GF-D8 (cell line): ENCODE data around the gene HDAC4.

Source experiments
- DNase-seq: peaks from one replicate; lab custom pipeline; 2025; lab: John Stamatoyannopoulos, UW

Gene HDAC4

GRCh38 chr2:239167011-239167673 is 233.7 kb downstream of the HDAC4 start:
- DNase-seq: no peak

- no peak for DNase-seq
Measured at GRCh38 chr2:239166201-239166834, 234.5 kb downstream of the HDAC4 start.

DNA sequence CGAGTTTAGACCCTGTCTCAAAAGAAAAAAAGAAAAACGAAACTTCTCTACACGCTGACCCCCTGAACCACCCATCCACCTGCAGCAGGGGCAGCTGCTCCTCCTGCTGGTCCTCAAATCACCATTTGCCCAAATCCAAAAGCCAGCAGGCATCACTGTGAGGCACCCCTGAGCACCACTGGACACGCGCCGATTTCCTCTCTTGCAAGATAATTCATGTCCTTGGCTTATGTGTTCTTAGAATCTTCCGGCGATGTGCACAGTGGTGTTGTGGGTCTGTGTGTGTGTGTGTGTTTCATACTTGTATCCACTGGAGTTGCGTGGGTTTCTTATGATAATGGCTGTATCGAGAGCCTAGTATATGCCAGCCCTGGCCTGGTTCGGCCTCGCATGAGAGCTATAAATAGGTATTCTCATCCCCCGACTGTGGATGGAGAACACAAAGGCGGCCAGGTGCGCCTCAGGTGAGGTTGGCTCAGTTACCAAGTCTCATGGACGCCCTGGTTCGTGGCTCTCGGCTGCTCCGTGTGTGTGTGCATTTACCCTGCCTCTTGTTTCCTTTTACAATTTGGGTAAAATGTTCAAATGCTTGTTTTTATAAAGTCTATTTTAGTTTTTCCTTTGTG is 235.5 kb downstream of the HDAC4 start:
- DNase-seq: no peak

GRCh38 chr2:239164335-239164871 is 236.4 kb downstream of the HDAC4 start:
- DNase-seq: no peak

DNA sequence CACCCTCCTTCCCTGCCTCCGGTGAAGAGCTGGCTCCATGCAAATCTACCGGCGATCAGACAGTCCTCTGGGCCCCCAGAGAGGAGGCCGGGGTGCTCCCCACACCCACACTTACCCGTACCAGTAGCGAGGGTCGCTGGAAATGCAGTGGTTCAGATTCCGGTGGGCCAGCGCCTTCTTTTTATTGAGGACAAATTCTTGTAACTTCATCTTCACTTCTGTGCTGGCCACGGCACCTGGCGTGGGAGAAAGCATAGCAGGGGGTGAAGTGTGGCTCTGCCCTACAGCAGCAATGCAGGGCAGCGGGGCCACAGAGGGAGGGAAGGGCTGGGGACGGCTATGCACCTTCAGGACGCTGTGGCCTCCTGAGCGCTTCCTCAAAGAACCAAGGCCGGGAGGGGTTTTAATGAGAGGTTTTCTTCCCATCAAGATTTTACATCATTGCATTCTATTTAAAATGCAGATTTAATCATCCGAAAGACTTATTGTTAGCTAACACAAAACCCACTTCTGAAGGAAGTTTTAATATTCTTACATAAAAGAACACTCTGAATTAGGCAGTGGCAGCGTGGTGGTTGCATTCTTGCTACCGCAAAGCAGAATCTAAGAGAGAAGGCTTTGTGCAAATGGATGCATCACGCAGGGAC is 237.0 kb downstream of the HDAC4 start:
- no peak for DNase-seq

DNA sequence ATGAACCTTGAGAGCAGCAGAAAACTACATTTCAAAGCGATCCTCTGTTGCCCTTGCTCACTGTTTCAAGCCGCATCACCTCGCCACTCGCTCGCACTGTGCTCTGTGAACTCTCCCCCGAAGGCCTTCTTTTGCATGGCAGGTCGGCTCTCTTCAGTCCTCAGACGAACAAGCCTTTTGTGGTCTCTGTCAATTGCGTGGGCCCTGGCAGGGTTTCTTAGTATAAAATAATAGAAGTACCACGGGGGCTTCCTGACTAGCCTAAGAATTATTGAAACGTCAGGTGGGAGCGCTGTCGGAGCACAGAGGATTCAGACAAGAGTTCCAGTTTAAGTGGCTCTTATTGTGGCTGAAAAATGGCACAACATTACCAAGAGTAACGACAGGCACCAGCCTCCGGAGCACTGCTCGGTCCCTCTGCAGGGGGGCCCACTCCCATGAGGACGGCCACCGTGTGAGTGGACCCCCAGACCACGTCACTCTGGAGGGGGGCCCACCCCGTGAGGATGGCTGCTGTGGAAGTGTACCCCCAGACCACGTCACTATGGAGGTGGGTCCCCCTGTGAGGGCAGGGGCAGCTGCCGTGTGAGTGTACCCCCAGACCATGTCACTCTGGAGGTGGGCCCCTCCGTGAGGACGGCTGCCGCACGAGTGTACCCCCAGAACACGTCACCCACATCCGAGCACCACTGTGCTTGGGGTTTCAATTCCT is 237.7 kb downstream of the HDAC4 start:
- no peak for DNase-seq

DNA sequence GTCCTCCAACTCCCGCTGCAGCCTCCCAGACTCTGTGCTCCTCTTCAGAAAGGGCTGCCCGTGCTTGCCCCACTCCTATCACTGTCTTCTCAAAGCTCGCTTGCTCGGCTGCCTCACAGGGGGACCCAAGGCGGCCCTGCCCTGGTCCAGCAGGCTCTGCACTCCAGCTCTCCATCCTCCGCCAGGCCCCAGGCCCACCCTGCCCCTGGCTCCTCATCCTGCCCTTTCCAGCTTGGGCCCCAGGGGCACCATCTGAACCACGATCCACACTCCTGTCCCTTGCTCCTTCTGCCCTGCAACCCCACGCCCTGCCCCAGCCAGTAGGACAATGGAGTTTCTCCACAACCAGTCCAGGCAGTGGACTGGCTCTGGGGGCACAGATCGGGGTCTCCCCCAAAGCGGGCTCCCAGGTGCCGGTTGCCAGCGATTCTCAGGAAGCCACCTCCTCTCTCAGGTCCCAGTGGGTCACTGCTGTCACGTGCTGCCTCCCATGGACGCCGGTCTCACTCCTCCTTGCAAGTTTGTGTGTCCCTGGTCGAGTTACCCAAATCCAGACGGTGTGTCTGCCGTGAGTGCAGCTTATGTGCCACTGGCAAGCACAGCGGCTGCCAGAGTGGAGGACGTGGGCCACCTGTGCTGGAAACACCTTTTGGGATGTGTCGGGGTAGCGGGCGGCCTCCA is 238.5 kb downstream of the HDAC4 start:
- no peak for DNase-seq

GRCh38 chr2:239161711-239162140 is 239.1 kb downstream of the HDAC4 start:
- no peak for DNase-seq

DNA sequence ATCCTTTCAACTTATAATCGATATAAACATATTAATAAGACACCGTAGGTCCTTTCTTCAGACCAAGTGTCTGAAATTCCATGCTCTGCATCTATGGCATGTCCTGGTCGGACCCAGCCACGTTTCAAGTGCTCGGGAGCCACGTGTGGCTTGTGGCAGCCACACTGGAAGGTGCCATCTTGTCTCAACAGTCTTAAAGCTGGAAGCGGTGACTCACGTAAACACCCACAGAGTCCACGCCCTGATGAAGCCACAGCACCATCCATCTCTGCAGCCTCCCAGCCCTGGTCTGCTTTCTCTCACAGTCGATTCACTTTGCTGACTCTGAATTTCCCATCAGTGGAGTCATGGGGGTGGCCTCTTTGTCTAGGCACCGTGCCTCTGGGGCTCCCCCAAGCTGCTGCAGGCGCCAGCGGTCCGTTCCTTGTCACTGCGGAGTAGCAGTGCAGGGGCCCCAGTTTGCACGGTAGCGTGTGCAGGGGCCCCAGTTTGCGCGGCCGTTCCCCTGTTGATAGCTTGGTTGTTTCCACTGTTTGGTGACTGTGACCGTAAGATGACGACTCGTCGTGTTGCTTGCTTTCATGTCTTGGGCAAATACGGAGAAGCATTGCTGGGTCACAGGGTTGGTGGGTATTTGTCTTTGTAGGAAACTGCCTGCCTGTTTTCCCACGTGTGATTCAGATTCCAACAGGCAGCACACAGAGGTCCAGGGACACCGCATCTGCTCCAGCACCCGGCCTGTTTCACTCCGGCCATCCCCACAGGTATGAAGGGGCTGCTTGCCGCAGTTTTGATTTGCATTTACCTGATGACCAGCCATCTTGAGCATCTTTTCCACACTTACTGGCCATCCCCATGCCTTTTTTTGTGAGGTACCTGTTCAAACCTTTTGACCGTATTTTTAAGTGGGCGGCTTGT is 240.3 kb downstream of the HDAC4 start:
- DNase-seq: no peak

DNA sequence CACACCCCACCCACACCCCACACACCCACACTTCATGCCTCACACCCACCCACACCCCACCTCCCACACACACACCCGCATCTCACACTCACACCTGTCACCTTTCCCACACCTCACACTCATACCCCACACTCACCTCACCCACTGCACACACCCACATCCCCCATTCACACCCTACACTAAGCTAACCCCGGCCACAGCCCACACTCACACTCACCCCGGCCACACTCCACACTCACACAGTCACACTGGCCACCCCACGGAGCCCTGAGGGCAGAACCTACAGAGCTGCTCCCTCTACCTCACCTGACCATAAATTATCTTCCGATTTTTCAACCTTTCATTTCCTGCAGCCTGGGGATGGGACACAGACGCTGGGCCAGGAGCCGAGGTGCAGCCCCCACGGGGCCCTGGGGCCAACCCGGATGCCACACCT is 241.3 kb downstream of the HDAC4 start:
- DNase-seq: no peak

DNA sequence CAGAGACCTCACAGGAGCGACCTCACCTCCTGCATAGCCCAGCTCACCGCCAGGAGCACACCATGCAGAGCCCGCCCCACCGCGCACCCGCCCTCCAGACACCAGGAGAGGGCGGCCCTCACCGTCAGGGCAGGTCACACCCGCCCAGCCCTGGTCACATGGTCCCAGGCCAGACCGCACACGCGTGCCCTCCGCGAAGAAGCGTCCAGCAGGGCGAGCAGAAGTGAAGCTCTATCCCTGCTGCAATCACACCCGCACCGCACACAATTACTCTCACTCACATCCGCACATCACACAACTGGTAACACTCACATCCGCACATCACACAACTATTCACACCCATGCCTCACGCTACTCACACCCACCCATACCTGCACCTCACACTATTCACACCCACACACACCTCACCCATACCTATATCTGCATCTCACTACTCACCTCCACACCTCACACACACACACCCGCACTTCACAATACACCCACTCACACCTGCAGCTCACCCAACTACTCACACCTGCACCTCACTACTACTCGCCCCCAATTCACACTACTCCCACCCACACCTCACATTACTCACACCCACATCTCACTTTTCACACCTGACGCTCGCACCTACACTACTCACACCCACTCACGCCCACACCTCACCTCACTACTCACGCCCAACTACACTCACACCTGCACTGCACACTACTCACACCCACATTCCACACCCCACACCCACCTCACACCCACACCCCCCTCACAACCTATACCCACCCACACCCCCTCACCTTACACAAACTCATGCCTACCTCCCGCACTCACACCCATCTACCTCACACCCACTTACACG is 242.0 kb downstream of the HDAC4 start:
- no peak for DNase-seq

DNA sequence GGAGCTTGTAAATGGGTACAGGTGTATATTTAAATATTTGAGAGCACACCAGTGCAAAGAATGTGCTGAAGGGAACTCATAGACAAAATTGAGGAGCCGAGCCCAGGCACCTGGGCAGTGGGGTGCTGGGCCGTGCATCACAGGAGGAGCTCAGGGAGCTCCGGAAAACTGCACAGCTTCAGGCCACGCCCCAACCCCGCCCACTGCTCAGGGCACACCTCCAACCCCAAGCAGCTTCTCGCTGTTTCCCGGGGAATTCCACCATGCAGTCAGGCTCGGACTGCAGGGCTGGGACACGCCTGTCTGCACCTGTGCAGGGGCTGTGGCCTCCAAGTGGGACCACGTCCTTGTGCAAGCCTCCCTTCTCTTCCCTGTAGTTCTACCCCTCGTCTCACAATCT is 243.0 kb downstream of the HDAC4 start:
- no peak for DNase-seq

DNA sequence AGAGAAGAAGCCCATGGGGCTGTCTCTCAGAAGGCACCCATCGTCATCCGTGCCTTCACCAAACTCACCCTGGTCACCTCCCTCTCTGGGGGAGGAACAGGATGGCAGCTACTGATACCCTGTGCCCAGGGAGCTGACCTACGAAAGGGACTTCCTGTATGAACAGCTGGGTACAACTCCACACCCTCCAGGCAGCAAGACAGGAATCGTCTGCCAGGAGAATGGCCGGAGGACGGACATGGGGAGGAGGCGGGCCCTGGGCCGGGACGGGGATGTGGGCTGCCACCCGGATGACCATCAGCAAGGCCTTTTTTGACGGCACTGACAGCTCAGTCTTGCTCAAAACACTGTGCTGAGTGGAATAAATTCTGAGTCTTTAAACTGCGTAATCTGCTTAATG is 243.6 kb downstream of the HDAC4 start:
- DNase-seq: no peak

DNA sequence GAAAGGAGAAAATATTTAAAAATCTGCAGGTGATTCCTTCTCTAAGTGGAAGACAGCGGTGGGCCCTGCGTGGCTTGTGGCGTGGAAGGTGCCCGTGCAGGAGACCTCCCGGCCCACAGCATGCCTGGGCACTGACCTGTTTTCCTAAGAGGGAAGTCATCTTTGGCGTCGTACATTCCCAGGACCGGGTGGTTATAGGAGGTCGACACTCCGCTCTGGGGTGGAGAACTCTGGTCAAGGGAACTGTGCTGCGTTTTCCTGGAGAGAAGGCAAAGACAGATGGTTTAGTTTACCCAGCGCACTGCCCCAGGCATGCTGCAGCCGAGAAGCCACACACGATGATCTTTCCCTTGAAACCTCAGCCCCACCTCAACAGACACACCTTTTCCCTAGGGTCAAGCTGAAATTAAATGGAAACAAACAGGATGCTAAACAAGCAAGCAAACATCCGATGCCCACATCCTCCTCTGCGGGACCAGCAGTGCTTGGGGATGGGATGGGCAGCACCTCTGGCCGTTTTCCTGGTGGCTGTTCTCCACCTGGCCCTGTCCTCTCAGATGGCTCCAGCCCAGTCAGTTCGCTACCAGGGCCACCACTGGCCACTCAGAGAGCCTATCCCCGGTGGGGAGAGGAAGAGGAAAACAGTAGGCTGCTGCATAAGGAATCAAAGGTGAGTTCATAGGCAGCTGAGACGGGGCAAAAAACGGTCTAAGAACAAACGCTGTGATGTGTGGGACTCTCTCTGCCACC is 244.1 kb downstream of the HDAC4 start:
- no peak for DNase-seq

- no peak for DNase-seq
Measured at GRCh38 chr2:239155806-239156480, 244.9 kb downstream of the HDAC4 start.

GRCh38 chr2:239154971-239155805 is 245.6 kb downstream of the HDAC4 start:
- DNase-seq: no peak
